ENCODE measurements around the gene PXK. TPM values are rescaled to one million over a fixed set of nuclear protein-coding genes. Genes with fewer than 3 reads are reported as not detected.

The PXK gene
- total RNA-seq, 2 donors from 2014 or later, result 9.3 to 11.4 TPM

- TF ChIP-seq CTCF (IDR thresholded peaks at IDR 0.05), result no peak
- DNase-seq, result no peak
- Histone ChIP-seq H3K27ac (peak overlapping the region; percentile 2), H3K9me3 (no peaks in the 10 kb centered on the region), H3K4me1 (no peaks in the 10 kb centered on the region), H3K4me3 (no peak overlapping the region), H3K27me3 (no peaks in the 10 kb centered on the region), H3K9ac (ENCODE audit: low read depth in 2 of 2, low read length in 2 of 2) (no peak overlapping the region), H3K36me3 (no peaks in the 10 kb centered on the region)
- intact Hi-C loops (cut with DNase I), result loop anchor here (5.0 kb wide), 1 partner anchor 208 kb away; no protein-coding TSS in a partner anchor
Measured at GRCh38 chr3:58324391-58325390, 8.0 kb upstream of the PXK start.

- no peaks in the 10 kb centered on the region for H3K9me3 ChIP-seq
- TF ChIP-seq CTCF (IDR thresholded peaks at IDR 0.05), result no peak
- no peak overlapping the region for H3K9ac ChIP-seq (ENCODE audit: low read depth in 2 of 2, low read length in 2 of 2)
- no peak for DNase-seq
- no peak overlapping the region for H3K4me3 ChIP-seq
- H3K36me3 ChIP-seq, result no peaks in the 10 kb centered on the region
- no peaks in the 10 kb centered on the region for H3K4me1 ChIP-seq
- H3K27me3 ChIP-seq, result no peaks in the 10 kb centered on the region
- intact Hi-C loops (cut with DNase I), result no loop called here
- H3K27ac ChIP-seq, result peak overlapping the region; percentile 2
Measured at GRCh38 chr3:58325525-58325992, 7.1 kb upstream of the PXK start.

DNA sequence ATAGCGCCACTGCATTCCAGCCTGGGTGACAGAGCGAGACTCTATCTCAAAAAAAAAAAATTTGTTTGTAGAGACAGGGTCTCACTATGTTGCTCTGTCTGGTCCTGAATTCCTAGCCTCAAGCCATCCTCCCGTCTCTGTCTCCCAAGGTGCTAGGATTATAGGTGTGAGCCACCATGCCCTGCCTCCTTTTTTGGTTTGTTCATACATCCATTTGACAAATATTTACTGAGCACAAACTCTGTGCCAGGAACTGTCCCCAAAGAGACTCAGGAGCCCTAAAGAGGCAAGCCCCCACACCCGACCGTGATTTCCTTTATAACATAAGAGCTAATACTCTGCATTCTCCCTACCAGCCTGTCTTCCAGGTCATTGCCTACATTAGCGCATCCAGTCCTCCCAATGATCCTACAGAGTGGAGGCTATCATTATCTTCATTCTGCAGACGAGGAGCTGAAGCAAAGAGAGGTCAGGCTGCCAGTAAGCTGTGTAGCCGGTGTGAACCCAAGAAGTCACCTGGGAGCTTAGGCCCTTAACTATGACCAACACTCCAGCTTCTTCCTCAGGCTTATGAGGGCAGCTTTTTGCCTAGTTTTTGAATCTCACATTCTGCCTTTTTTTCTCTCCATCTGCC lies 6.3 kb upstream of the PXK start:
- H3K4me1 ChIP-seq, result no peaks in the 10 kb centered on the region
- DNase-seq, result no peak
- intact Hi-C loops (cut with DNase I), result no loop called here
- TF ChIP-seq CTCF (IDR thresholded peaks at IDR 0.05), result no peak
- no peaks in the 10 kb centered on the region for H3K27me3 ChIP-seq
- H3K9ac ChIP-seq (ENCODE audit: low read depth in 2 of 2, low read length in 2 of 2), result no peak overlapping the region
- no peak overlapping the region for H3K27ac ChIP-seq
- H3K9me3 ChIP-seq, result no peaks in the 10 kb centered on the region
- H3K36me3 ChIP-seq, result no peaks in the 10 kb centered on the region
- no peak overlapping the region for H3K4me3 ChIP-seq

DNA sequence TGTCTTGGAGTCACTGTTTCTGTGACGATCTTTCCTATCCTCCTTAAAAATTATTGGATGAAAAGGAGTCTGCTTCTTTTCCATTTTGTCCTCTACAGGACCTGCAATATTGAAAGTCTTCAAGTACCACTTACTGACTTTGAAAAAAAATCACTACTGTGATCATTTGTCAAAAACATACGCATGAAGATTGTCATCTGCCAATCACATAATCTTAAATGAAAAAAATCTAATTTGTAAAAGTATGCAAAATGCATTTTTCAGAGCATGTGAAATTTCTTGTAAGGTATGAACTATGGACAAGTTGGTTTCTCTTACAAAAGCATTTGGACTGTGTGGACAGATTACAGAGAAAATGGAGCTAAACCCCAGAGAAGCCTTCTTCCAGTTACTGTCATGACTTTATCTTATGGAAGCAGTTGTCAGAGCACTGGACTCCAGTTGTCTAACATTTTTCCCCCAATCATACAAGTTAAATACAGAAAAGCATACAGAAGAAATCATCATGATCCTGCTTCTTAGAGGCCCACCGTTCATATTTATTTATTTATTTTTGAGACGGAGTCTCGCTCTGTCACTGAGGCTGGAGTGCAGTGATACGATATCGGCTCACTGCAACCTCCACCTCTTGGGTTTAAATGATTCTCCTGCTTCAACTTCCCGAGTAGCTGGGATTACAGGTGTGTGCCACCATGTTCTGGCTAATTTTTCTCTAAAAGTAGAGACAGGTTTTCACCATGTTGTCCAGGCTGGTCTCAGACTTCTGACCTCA lies 3.4 kb upstream of the PXK start:
- H3K4me3 ChIP-seq, result no peak overlapping the region
- H3K9ac ChIP-seq (ENCODE audit: low read depth in 2 of 2, low read length in 2 of 2), result no peak overlapping the region
- H3K27me3 ChIP-seq, result no peaks in the 10 kb centered on the region
- intact Hi-C loops (cut with DNase I), result no loop called here
- H3K9me3 ChIP-seq, result no peaks in the 10 kb centered on the region
- DNase-seq, result no peak
- H3K36me3 ChIP-seq, result no peaks in the 10 kb centered on the region
- no peaks in the 10 kb centered on the region for H3K4me1 ChIP-seq
- no peak overlapping the region for H3K27ac ChIP-seq
- no peak for TF ChIP-seq CTCF (IDR thresholded peaks at IDR 0.05)

DNA sequence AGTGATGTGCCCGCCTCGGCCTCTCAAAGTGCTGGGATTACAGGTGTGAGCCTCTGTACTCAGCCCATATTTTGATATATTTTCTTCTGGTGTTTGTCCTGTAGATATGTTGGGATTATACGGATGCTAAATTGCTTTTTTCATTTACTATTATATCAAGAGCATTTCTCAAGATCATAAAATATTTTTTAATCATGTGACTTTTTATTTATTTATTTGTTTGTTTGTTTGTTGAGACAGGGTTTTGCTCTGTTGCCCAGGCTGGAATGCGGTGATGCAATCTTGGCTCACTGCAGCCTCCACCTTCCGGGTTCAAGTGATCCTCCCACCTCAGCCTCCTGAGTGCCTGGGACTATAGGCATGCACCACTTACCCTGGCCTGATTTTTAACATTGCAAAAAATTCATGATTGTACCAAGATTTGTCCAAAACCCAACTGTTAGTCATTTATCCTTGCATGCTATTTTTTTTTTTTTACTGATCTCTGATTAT lies 2.7 kb upstream of the PXK start:
- H3K4me3 ChIP-seq, result no peak overlapping the region
- no peak for TF ChIP-seq CTCF (IDR thresholded peaks at IDR 0.05)
- no peak overlapping the region for H3K27ac ChIP-seq
- H3K27me3 ChIP-seq, result no peaks in the 10 kb centered on the region
- no peak for DNase-seq
- no peak overlapping the region for H3K9ac ChIP-seq (ENCODE audit: low read depth in 2 of 2, low read length in 2 of 2)
- no peaks in the 10 kb centered on the region for H3K9me3 ChIP-seq
- intact Hi-C loops (cut with DNase I), result loop anchor here (10.0 kb wide), 1 partner anchor 305 kb away; no protein-coding TSS in a partner anchor
- no peaks in the 10 kb centered on the region for H3K36me3 ChIP-seq
- H3K4me1 ChIP-seq, result no peaks in the 10 kb centered on the region
